ENCODE measurements around the gene B3GNT8.

DNA sequence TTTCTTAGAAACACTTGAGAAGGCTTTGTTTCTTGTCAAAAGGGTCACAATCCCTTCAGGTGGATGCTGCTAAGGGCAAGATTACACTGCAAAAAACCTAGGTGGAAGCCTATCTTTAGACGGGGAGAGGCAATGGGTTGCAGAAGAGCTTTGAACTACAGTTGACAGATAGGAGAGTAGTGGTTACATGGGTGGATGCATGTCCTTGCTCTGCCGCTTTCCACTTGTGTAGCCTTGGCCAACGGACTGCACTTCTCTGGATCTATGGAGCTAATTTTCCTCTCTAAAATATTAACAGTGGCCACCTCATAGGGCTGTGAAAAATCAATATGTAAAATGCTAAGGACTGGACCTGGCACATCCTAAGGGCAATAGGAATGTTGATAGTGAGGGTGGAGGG lies 28.6 kb downstream of the B3GNT8 start:
- TF ChIP-seq GATA2 (IDR thresholded peaks at IDR 0.05; ENCODE audit: low read depth, low read length) = no peak
- no peak for TF ChIP-seq GATA3 (IDR thresholded peaks at IDR 0.05; ENCODE audit: low read depth, low read length)

All from SH-SY5Y (cell line).